GM12874 (cell line): Measurements from ENCODE around the gene PHACTR1.

Experiments used
- TF ChIP-seq, protein P1 (sequence below): IDR thresholded peaks from 2 replicates; pipeline ENCODE4 v1.5.1; 2011; ENCODE audit warnings: low read depth, mild to moderate bottlenecking, control low read depth, low read length, moderate library complexity; ENCODE audit not compliant: insufficient read depth

The PHACTR1 gene

DNA sequence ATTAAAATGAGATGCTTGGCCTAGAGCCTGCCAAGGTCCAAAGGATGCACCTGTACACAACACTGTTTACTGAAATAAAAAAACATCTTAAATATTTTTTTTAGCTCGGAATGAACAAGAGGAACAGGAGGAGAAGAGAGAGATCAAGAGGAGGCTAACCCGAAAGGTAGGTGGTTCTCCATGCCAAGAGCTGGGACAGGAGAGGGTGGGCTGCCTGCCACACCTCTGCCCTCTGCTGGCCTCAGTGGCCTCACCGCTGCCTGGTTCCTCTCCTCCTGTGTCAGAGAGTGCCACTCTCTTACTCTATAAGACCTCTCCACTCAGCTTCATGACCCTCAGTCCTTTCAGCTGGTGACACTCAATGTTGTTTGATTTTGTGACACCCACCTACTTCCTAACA is 561.6 kb downstream of the PHACTR1 start:
- TF ChIP-seq, protein P1, sequence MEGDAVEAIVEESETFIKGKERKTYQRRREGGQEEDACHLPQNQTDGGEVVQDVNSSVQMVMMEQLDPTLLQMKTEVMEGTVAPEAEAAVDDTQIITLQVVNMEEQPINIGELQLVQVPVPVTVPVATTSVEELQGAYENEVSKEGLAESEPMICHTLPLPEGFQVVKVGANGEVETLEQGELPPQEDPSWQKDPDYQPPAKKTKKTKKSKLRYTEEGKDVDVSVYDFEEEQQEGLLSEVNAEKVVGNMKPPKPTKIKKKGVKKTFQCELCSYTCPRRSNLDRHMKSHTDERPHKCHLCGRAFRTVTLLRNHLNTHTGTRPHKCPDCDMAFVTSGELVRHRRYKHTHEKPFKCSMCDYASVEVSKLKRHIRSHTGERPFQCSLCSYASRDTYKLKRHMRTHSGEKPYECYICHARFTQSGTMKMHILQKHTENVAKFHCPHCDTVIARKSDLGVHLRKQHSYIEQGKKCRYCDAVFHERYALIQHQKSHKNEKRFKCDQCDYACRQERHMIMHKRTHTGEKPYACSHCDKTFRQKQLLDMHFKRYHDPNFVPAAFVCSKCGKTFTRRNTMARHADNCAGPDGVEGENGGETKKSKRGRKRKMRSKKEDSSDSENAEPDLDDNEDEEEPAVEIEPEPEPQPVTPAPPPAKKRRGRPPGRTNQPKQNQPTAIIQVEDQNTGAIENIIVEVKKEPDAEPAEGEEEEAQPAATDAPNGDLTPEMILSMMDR = peak; percentile 57

DNA sequence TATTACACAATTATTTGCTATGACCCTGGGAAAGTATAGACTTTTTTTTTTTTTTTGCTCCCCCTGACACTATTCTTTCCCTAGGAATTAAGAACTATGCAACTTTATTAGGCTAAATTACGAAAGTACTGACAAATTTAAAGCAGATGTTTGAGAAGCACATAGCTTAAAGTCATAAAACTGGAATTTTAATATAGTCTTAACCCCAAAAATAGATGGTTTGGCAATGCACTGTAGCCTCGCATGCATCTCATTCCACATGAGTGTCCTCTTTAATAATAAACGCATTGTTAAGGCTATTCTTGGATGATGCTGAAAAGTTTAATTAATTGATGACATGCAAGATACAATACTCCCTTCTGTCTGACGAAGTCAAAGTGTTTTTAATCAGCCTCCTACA is 562.4 kb downstream of the PHACTR1 start:
- TF ChIP-seq, protein P1 = no peak

DNA sequence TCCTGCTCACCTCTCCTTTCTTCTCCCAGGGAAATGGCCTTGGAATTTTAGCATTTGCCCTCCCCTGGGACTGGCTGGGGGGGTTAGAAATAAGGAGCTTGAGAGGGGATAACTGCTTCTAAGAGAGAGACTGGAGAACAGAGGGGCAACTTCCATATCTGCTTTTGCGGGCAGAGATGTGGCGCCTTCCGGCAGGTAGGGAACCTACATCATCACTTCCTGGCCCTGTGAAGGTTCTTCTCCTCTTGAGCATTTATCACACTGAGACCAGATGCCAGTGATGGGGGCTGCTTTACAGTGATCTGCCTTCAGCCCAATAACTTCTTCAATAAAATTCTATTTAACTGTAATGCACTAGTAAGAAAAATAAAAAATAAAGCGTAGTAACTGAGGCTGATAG is 563.7 kb downstream of the PHACTR1 start:
- TF ChIP-seq, protein P1 = no peak

DNA sequence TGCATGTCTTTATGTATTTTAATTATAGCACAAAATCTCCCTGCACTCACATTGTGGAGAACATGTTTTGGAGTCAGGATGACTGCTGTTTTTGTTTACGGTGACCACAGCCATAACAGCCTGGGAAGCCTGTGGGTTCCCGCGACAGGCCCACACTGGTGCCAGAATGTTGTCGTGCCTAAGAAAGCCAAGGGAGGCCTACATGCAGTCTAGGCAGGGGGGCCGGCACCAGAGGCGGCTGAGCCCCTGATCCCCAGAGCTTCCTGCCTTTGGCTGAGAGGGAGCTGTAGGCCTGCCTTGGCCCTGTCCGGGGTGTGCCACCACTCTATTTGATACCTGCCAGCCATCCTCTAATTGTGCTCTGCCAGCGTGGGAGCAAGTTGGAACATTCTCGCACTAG is 565.1 kb downstream of the PHACTR1 start:
- TF ChIP-seq, protein P1 = no peak

DNA sequence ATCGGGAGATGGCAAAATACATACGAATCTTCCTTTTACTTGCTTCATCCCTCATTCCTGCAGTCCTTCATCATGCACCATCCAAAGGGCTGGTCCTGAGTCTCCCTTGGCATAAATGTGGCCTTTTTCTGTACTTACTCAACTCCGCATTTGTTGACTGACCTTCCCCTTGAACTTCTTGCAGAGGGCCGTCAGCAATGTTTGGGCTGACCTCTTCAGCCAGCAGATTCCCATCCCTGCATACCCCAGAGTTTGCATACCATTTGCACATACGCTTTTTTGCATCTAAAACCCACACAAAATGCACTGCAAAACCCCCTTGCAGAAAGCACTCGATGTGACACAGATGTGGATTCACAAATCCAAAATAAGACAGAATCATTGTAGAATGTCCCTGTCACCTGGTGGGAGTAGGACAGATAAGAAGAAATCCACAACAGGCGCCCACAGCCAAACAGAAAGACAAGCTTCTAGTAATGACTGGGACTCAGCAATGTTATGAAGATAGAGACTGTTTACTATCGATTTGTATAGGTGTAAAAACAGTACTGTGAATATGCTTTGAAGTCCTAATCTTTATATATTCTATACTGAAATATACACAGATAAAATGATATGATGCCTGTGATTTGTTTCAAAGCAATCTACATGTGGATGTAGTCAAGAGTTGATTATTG is 566.0 kb downstream of the PHACTR1 start:
- TF ChIP-seq, protein P1 = no peak

DNA sequence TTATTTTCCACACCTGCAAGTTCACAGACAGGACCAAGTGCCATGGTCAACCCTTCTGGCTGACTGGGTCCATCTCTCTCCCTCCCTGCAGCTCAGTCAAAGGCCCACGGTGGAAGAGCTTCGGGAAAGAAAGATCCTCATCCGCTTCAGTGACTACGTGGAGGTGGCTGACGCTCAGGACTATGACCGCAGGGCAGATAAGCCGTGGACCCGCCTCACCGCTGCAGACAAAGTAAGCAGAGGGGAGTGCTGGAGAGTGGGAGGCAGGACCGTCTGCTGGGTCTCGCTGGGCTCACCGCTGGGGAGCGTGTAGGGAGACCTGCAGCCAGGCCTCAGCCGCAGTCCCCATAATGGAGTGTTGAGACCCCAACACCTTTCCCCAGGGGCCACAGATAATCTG is 566.8 kb downstream of the PHACTR1 start:
- TF ChIP-seq, protein P1 = no peak

DNA sequence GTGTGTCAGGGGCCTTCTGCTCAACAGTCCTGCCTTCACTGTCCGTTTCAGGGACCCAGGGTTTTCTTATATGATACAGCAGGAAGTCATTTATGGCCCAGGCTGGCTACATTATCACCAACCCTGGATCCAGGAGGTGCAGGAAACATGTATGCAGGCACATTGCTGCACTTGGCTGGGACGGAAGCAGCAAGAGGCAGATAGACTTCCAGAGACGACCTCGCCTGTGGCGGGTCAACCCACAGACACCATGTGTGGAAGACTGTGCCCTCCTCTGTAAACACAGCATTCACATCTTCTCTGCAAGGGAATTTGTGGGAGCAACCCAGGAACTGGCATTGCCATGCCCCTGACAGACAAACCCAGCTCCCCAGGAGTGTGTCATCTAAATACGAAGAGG is 568.1 kb downstream of the PHACTR1 start:
- TF ChIP-seq, protein P1 = no peak
